Kidney (tissue), 14 donors: ENCODE measurements around the gene VSX2. TPM values are rescaled to one million over a fixed set of nuclear protein-coding genes. Genes with fewer than 3 reads are reported as not detected.

Experiments used
- DNase-seq, 5 donors: peaks; one replicate each; pipeline ENCODE4 v3.0.0-alpha.2; 2013 to 2020
- FAIRE-seq: peaks from 2 replicates; lab custom pipeline; 2012; peaks lifted over from hg19 to GRCh38; lab: Jason Lieb, UNC
- H3K27ac ChIP-seq, 2 donors: one replicate each; pipeline ENCODE4 v1.7.0; 2013; ENCODE audit warnings: low read depth in 2 of 2, low read length in 2 of 2, inconsistent platforms in 1 of 2
- H3K27me3 ChIP-seq: one replicate; pipeline ENCODE4 v1.7.1; 2013; ENCODE audit warnings: low read length, inconsistent platforms; ENCODE audit not compliant: control insufficient read depth, insufficient read depth
- H3K36me3 ChIP-seq, 3 donors: one replicate each; pipeline versions ENCODE4 v1.7.0 to v1.7.1; 2013; ENCODE audit warnings: low read length in 3 of 3, control low read depth in 1 of 3, inconsistent platforms in 1 of 3; ENCODE audit not compliant: insufficient read depth in 3 of 3, control insufficient read depth in 2 of 3
- H3K4me1 ChIP-seq, 3 donors: one replicate each; pipeline versions ENCODE4 v1.7.0 to v1.7.1; 2013; ENCODE audit warnings: low read length in 3 of 3, inconsistent platforms in 1 of 3, low read depth in 1 of 3; ENCODE audit not compliant: control insufficient read depth in 2 of 3, insufficient read depth in 2 of 3
- H3K4me3 ChIP-seq, 3 donors: one replicate each; pipeline versions ENCODE4 v1.7.0 to v1.8.1; 2013; ENCODE audit warnings: low read length in 3 of 3, control low read depth in 1 of 3, inconsistent platforms in 1 of 3
- H3K9ac ChIP-seq, 3 donors: one replicate each; pipeline versions ENCODE4 v1.7.0 to v1.7.1; 2013; ENCODE audit warnings: low read length in 3 of 3, control low read depth in 1 of 3, inconsistent platforms in 1 of 3
- H3K9me3 ChIP-seq, 3 donors: one replicate each; pipeline versions ENCODE4 v1.7.0 to v1.7.1; 2013; ENCODE audit warnings: low read length in 3 of 3, control low read depth in 1 of 3, inconsistent platforms in 1 of 3; ENCODE audit not compliant: control insufficient read depth in 2 of 3, insufficient read depth in 1 of 3
- intact Hi-C: fragments of 100-400 bp; cut with DNase I; formaldehyde crosslinking; loops from one replicate; pipeline ENCODE4 v1.11.1; 2022
- polyA plus RNA-seq: library from polyadenylated mRNA; stranded (reverse); fragments of 350-450 nt; fragmentation: Illumina TruSeq; extraction: RNeasy Lipid Tissue Mini Kit (QIAGEN cat#74804); gene quantifications from one replicate; pipeline ENCODE4 v1.2.3, GENCODE V29; 2014; ENCODE audit warnings: low read depth, low replicate concordance; ENCODE audit not compliant: insufficient read depth
- total RNA-seq: library from RNA; stranded (reverse); fragmentation: NEBNext Ultra II Directional; extraction: Animal tissue kit (Norgen Biotek cat#: 25700); gene quantifications from one replicate; pipeline ENCODE4 v1.2.1, GENCODE V29; 2021
- TF ChIP-seq, protein P1 (sequence below): IDR thresholded peaks from 3 replicates; pipeline ENCODE4 v1.5.1; 2012; ENCODE audit warnings: mild to moderate bottlenecking, moderate library complexity, borderline replicate concordance; ENCODE audit not compliant: insufficient read depth; ENCODE audit errors: extremely low read depth
- donor health status: control.
- donor health status: control.
- donor health status: control.
- donor health status: control.
- donor health status: control.
- donor health status: DM: yes; HTN: yes; CAD: no.
- donor health status: Normal renal cell carcinoma (clear cell type).

Gene VSX2
- total and polyA plus RNA-seq, 2 donors from 2014 or later: not detected

GRCh38 chr14:74211945-74212580, 27.2 kb upstream of the VSX2 start:
- no peaks in the 10 kb centered on the region for H3K27me3 ChIP-seq
- no peaks in the 10 kb centered on the region for H3K36me3 ChIP-seq
- no peak overlapping the region for H3K4me3 ChIP-seq
- DNase-seq (no peak), FAIRE-seq (no peak)
- H3K9me3 ChIP-seq: no peaks in the 10 kb centered on the region
- intact Hi-C loops: no loop called here
- H3K9ac ChIP-seq: no peak overlapping the region
- no peak overlapping the region for H3K27ac ChIP-seq
- H3K4me1 ChIP-seq: no peaks in the 10 kb centered on the region
- TF ChIP-seq, protein P1, sequence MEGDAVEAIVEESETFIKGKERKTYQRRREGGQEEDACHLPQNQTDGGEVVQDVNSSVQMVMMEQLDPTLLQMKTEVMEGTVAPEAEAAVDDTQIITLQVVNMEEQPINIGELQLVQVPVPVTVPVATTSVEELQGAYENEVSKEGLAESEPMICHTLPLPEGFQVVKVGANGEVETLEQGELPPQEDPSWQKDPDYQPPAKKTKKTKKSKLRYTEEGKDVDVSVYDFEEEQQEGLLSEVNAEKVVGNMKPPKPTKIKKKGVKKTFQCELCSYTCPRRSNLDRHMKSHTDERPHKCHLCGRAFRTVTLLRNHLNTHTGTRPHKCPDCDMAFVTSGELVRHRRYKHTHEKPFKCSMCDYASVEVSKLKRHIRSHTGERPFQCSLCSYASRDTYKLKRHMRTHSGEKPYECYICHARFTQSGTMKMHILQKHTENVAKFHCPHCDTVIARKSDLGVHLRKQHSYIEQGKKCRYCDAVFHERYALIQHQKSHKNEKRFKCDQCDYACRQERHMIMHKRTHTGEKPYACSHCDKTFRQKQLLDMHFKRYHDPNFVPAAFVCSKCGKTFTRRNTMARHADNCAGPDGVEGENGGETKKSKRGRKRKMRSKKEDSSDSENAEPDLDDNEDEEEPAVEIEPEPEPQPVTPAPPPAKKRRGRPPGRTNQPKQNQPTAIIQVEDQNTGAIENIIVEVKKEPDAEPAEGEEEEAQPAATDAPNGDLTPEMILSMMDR: no peak

DNA sequence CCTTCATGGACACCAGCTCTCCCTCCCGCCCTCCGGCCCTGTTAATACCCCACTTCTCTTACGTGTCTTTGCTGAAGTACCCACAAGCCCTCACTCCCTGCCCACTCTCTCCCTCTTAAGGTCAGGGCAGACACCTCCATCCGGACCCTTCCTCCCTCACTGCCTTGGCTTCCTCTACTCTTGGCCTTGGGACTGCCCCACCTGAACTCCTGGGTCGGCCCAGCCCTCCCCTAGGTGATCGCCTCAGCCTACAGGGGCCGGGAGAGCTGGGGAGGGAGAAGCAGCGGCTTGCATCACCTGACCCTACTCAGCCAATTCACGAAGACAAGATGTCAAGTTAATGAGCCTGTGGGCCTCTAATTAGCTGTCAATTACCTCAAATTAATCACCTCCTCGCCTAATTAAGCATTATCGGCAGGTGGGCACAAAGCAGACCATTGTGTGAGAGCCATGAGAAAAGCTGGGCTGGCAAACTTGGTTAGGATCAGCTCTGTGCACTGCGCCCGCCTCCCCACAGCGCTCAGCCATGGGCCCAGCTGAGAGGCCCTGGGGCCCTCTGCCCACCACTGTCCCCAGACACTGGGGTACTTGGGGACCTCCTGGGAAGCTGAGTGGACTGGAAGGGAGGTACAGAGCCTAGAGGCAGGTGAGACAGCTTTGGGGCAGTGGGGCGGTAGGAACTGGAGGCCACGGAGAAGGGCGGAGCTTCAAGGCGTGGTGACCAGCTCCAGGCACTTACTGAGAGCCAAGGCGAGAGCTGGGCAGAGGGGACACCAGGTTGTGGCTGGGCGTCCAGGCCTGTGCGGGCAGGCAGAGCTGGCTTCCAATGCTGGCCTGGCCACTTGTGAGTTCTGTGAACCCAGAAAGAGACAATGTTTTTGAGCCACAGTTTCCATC, 25.1 kb upstream of the VSX2 start:
- intact Hi-C loops: no loop called here
- Histone ChIP-seq H3K4me1 (peaks cover 0 to 2% (median 0%) of the 10 kb centered on the region in 3 donors), H3K36me3 (no peaks in the 10 kb centered on the region), H3K27ac (no peak overlapping the region), H3K27me3 (no peaks in the 10 kb centered on the region), H3K9me3 (no peaks in the 10 kb centered on the region), H3K9ac (no peak overlapping the region), H3K4me3 (no peak overlapping the region)
- TF ChIP-seq, protein P1: no peak
- FAIRE-seq (no peak), DNase-seq (peak in 2 of 5 donors; percentile 17 to 27)

GRCh38 chr14:74216671-74217070, 22.6 kb upstream of the VSX2 start:
- Histone ChIP-seq H3K27me3 (no peaks in the 10 kb centered on the region), H3K36me3 (no peaks in the 10 kb centered on the region), H3K4me3 (no peak overlapping the region), H3K4me1 (peaks cover 0 to 2% (median 0%) of the 10 kb centered on the region in 3 donors), H3K27ac (no peak overlapping the region), H3K9ac (no peak overlapping the region), H3K9me3 (no peaks in the 10 kb centered on the region)
- TF ChIP-seq, protein P1: no peak
- intact Hi-C loops: no loop called here
- FAIRE-seq: no peak
- DNase-seq: no peak
